Mucosa of descending colon (tissue), 3 donors: ENCODE results near the gene PKNOX2. TPM values are rescaled to one million over a fixed set of nuclear protein-coding genes. Genes with fewer than 3 reads are reported as not detected.

Experiments used
- ATAC-seq: fragments of 200-7000 bp; cut with Tn5 transposase; one replicate; pipeline ENCODE4 v1.9.1; 2020; ENCODE audit warnings: mild to moderate bottlenecking, moderate library complexity
- DNase-seq, 3 donors: peaks; one replicate each; pipeline ENCODE4 v3.0.0-alpha.2; 2020
- H3K36me3 ChIP-seq: fragments of 200-600 bp; one replicate; pipeline ENCODE4 v1.8.0; 2021; ENCODE audit warnings: low read depth, mild to moderate bottlenecking
- H3K4me1 ChIP-seq: fragments of 200-600 bp; one replicate; pipeline ENCODE4 v1.8.0; 2021; ENCODE audit warnings: low read depth, mild to moderate bottlenecking
- H3K4me3 ChIP-seq: fragments of 200-600 bp; one replicate; pipeline ENCODE4 v1.8.0; 2021; ENCODE audit warnings: mild to moderate bottlenecking
- H3K9me3 ChIP-seq: fragments of 200-600 bp; one replicate; pipeline ENCODE4 v1.8.0; 2021; ENCODE audit warnings: mild to moderate bottlenecking
- intact Hi-C, 2 donors: fragments of 100-400 bp; cut with DNase I in 1 of 2; cut with micrococcal nuclease in 1 of 2; formaldehyde crosslinking; loops; one replicate each; pipeline versions ENCODE4 v1.11.0 to v1.11.1; 2022; cut with DNase I, micrococcal nuclease
- total RNA-seq, 3 donors: library from RNA; stranded (reverse); fragmentation: NEBNext Ultra II Directional in 2 of 3; extraction: Animal tissue kit (Norgen Biotek cat#: 25700) in 2 of 3; gene quantifications; one replicate each; pipeline versions ENCODE4 v1.2.1 to v1.2.4, GENCODE V29; 2021 to 2023
- TF ChIP-seq, protein P1 (sequence below): fragments of 200-600 bp; IDR thresholded peaks from one replicate; pipeline ENCODE4 v1.8.0; 2022; ENCODE audit warnings: antibody characterized with exemption, mild to moderate bottlenecking
- donor health status: DM: no; HTN: no; CAD: no; lungs with moderate emphysema.
- donor health status: DM: no; HTN: no; CAD: no.
- donor health status: DM: no; HTN: yes; CAD: no.

Gene PKNOX2
- total RNA-seq, 3 donors from 2014 or later: 1.5 to 4.0 (median 1.9) TPM

DNA sequence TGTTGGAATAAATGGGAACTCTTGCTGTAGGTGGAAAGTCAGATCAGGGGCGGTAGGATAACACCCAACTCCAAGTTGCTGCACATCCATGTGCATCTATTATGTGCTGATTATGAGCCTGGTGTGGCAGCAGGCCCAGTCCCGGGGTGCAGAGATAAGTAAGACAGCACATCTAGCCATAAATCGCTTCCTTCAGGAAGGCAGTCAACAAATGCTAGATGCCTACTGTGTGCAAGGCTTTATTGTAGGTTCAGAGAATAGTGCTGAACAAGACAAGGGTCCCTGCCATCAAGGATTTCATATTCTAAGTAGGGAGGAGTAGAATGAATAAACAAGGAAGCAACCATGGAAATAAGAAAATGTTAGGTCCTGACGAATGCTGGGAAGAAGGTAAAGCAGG is 110.2 kb downstream of the PKNOX2 start:
- H3K4me1 ChIP-seq: no peaks in the 10 kb centered on the region
- DNase-seq: no peak
- H3K4me3 ChIP-seq: no peak overlapping the region
- intact Hi-C loops: no loop called here
- TF ChIP-seq, protein P1, sequence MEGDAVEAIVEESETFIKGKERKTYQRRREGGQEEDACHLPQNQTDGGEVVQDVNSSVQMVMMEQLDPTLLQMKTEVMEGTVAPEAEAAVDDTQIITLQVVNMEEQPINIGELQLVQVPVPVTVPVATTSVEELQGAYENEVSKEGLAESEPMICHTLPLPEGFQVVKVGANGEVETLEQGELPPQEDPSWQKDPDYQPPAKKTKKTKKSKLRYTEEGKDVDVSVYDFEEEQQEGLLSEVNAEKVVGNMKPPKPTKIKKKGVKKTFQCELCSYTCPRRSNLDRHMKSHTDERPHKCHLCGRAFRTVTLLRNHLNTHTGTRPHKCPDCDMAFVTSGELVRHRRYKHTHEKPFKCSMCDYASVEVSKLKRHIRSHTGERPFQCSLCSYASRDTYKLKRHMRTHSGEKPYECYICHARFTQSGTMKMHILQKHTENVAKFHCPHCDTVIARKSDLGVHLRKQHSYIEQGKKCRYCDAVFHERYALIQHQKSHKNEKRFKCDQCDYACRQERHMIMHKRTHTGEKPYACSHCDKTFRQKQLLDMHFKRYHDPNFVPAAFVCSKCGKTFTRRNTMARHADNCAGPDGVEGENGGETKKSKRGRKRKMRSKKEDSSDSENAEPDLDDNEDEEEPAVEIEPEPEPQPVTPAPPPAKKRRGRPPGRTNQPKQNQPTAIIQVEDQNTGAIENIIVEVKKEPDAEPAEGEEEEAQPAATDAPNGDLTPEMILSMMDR: no peak
- ATAC-seq: no peak
- H3K9me3 ChIP-seq: no peaks in the 10 kb centered on the region
- no peaks in the 10 kb centered on the region for H3K36me3 ChIP-seq

- H3K36me3 ChIP-seq: no peaks in the 10 kb centered on the region
- ATAC-seq: no peak
- H3K9me3 ChIP-seq: no peaks in the 10 kb centered on the region
- TF ChIP-seq, protein P1: no peak
- H3K4me1 ChIP-seq: no peaks in the 10 kb centered on the region
- H3K4me3 ChIP-seq: no peak overlapping the region
- DNase-seq: no peak
- intact Hi-C loops: no loop called here
These were observed 111.5 kb downstream of the PKNOX2 start for GRCh38 chr11:125275905-125276618.

GRCh38 chr11:125276619-125276976 is 112.0 kb downstream of the PKNOX2 start:
- no peak for ATAC-seq
- Histone ChIP-seq H3K4me1 (no peaks in the 10 kb centered on the region), H3K4me3 (no peak overlapping the region), H3K36me3 (no peaks in the 10 kb centered on the region), H3K9me3 (no peaks in the 10 kb centered on the region)
- intact Hi-C loops: no loop called here
- no peak for DNase-seq
- TF ChIP-seq, protein P1: no peak

DNA sequence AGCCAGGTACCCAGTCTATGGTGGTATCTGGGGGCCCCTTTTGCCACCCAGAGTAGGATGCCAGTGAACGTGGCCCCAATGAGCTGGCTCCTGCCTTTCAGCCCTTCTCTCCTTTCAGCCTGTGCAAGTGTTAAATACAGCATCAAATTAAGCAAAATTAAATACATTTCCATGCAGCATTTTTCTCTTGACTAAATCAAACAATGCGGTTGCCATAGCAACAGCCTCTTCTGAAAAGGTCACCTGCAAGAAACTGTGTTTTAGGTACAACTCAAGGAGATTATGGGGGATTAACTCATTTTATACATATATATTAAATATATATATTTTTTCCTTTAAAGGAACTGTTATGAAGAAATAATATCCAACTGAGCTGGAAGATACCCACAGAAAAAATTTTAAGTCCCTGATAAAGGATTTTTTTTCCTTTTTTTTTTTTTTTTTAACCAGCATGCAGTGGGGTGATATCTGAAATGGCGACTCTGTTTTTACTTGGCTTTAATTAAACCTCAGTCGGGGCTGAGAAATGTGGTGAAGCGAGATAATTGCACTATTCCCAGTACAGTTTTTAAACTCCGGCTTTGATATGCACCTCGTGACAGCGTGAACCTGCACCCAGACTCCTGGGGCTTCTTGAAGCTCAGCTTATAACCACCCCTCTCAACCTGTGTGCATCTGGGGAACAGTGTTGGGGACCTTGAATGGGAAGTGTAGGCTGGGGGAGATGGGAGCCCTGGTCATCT is 115.3 kb downstream of the PKNOX2 start:
- no peaks in the 10 kb centered on the region for H3K9me3 ChIP-seq
- TF ChIP-seq, protein P1: no peak
- no peak for DNase-seq
- intact Hi-C loops: no loop called here
- no peak for ATAC-seq
- H3K4me3 ChIP-seq: no peak overlapping the region
- H3K4me1 ChIP-seq: no peaks in the 10 kb centered on the region
- H3K36me3 ChIP-seq: no peaks in the 10 kb centered on the region

DNA sequence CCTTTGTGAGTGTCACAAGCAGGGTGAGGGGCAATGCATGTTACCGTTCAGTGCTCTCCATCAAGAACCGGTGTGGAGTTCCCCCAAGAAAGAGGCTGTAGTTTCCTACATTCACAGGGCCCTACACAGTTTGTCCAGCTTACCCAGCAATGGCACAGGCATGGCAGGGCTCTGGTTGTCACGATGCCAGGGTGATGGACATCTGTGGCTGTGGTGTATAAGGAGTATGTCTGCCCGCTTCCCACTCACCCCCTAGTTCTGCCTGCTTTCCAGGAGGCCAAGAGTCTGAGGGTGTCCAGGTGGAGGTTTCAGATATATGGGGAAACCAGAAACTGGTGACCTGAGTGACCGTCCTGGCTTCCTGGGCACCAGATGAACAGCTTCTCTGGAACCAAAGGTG is 116.1 kb downstream of the PKNOX2 start:
- intact Hi-C loops: no loop called here
- TF ChIP-seq, protein P1: no peak
- no peak overlapping the region for H3K4me3 ChIP-seq

More for the DNA sequence above, 116.1 kb downstream of the PKNOX2 start:
- Histone ChIP-seq H3K9me3 (no peaks in the 10 kb centered on the region), H3K4me1 (no peaks in the 10 kb centered on the region), H3K36me3 (no peaks in the 10 kb centered on the region)
- DNase-seq (no peak), ATAC-seq (no peak)
